ENCODE results near the gene RNF125.
"Not testable (repeated sequence)": the region's sequence is repeated elsewhere in the genome, so short reads cannot be mapped to it uniquely, and the experiment has no call there.

RNF125 gene

DNA sequence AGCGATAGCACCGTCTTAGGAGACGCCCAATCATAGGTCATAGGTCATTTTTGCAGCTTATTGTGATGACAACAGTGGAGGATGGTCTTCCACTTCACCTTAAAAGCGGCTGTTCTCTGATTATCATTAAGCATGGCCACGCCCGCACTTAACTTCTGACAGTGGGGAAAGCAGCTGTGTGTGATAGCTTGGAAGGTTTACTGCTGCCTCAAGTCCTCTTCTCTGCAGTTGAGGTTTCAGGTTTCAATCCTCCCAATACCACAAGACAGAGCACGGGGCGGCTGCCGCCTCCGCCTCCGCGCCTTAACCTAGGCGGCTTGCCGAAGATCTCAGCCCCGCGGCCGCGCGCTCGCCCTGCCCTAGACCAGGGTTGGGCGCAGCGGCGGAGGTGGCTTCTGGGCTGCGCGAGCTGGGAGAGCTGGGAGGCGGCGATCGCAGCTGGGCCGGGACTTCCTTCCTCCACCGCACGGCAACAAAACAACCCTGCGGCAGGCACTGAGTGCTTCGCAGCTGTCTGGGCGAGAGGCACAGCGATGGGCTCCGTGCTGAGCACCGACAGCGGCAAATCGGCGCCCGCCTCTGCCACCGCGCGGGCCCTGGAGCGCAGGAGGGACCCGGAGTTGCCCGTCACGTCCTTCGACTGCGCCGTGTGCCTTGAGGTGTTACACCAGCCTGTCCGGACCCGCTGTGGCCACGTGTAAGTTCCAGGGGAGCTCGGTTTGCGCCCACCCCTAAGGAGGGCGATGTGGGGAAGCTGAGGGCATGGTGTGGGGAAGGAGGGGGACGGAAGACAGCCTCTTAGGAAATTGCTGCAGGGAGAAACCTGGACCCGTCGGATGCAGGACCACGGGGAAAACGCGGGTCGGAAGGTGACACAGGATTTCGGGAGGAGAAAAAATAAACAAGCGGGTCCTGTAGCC is at the start of gene RNF125:
Gene RNF125 (plus strand): TSS at position 495 of the 920 bp plus-strand sequence. CDS start 39 bp downstream, at position 534.
- DNase-seq = peak; percentile 33 to 42

DNA sequence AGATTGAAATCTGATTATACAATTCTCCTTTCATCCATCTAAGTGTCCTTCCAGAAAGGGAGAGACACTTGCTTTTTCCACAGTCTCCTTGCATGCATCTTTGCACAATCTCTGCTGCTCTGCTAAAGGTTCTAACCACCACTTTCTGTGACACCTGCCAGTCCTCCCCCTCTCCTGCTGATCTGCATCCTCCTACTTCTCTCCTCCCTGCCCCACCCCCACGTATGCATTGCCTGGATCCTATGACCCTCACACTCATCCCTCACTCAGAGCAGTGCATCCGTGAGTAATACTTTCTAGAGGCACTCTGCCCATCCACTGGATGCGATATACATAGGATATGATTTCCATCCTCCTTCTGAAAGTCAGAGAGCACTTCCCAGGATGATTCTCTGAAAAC is 48.0 kb upstream of the RNF125 start:
- DNase-seq = no peak

DNA sequence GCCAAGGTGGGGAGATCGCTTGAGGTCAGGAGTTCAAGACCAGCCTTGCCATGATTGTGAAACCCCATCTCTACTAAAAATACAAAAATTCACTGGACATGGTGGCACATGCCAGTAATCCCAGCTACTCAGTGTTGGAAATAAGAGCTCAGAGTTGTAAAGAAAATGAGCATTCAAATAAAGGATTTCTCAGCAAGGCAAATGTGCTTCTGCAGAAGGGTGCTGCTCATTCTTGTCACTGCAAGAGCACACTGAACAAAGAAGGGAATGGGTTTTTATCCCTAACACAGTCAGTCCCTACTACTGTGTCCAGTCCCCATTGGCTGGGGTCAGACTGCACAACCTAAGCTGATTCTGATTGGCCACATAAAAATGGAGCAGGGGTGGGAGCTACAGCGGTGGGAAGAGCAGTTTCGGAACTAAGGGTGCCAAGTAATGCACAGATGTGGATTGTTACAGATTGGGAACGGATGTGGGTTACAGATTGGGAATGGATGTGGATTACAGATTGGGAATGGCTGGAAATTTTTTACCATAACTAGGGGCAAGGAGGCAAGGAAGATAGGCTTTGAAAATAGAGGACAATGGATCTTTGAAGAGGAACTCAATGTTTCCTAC is 44.6 kb upstream of the RNF125 start:
- DNase-seq = no peak

DNA sequence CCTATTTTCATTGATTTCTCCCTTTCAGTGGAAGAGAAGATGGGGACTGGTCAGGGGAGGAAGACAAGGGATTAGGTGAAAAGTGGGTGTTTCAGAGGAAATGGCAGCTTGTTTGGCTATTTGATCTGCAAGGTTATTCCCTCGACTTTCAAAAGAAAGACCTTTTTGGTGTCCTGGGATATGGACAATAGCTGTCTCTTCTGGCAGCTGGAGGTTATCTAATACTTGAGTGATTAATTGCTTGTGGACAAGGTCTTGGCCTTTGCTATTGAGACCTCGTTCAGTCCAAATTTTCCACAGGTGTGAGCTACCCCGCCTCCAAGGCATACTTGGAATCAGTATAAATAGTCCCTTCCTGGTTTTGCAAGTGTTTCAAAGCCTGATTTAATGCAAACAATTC is 42.4 kb upstream of the RNF125 start:
- DNase-seq = no peak

DNA sequence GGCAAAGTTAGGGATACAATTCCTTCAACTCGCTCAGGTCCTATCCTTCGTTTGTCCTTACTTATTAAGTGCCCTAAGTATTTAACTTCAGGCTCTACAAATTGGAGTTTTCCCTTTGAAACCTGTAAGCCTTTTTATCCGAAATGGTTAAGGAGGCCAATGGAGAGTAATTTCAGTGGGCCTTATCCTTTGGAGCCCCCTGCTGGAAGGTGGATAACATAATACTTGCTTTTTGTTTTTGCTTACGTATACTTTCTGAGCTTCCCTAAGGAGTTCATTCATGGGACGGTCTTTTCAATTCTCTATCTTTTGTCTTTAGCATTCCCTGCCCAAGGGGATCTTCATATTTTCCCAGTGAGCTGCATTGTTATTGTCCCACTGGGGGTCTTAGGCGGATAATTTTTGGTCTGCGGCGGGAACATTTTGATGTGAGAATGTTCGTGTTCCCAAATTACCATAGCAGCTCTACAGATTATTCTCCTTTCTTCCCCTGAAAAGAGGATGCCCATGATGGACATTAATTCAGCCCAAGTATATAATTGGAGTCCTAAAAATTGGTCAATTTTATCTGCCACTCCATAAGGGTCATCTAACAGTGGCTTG is 41.3 kb upstream of the RNF125 start:
- DNase-seq = peak; percentile 36 to 39

DNA sequence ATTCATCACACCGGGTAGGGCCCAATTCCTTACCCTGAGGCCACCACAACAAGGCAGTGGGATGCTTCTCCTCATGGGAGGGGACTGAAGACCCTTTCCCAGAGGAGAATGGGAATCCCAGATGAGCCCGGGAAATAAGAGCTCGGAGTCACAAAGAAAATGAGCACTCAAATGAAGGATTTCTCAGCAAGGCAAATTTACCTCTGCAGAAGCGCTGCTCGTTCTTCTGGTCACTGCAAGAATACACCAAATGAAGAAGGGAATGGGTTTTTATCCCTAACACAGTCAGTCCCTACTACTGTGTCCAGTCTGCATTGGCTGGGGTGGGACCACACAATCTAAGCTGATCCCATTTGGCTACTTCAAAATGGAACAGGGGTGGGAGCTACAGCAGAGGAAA is 40.0 kb upstream of the RNF125 start:
- no peak for DNase-seq

DNA sequence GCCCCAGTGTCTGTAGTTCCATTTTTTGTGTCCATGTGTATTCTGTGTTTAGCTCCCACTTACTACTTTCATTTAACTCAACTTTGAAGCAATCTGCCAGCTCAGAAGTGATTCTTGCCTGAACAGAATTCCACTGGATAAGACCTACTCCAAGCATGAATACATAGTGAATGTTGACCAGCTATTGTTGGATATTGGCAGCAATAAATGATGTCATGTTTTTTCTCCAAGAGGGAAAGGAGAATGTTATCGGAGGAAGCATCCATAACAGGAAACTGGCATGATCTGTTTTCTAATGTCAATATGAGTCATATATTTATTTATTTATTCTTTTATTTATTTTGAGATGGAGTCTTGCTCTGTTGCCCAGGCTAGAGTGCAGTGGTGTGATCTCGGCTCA is 38.9 kb upstream of the RNF125 start:
- DNase-seq = no peak

DNA sequence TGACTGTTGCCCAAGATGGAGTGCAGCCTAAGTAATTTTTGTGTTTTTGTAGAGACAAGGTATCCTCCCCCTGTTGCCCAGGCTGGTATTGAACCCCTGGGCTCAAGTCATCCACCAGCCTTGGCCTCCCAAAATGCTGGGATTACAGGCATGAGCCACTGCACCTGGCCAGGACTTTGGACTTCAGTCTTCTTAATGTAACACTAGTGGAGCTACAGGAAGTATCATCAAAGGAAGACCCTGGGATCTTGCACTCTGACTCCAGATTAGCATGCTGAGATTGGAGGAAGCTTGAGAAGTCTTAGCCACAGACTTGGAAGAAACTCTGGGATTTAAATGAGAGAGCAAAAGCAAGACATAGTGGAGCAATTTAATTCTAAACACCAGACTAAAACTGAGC is 37.8 kb upstream of the RNF125 start:
- DNase-seq = no peak

DNA sequence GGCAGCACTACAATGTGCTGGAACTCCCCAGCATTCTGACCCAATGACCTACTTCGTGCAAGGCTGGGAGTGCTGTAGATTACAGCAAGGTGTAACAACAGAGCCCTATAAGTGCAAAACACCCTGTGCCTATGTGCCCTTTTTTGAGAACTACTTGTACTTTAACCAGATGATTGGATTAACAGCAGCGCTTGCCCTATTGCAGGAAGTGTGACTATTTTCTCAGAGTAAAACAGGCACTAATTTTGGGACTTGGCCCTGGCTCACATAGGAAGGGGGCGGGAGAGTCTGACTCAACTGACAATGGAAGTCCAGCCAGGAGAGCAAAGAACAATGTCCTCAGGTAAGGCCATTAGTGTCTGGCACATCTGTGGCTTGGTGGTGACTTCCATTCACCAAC is 35.6 kb upstream of the RNF125 start:
- DNase-seq = no peak

DNA sequence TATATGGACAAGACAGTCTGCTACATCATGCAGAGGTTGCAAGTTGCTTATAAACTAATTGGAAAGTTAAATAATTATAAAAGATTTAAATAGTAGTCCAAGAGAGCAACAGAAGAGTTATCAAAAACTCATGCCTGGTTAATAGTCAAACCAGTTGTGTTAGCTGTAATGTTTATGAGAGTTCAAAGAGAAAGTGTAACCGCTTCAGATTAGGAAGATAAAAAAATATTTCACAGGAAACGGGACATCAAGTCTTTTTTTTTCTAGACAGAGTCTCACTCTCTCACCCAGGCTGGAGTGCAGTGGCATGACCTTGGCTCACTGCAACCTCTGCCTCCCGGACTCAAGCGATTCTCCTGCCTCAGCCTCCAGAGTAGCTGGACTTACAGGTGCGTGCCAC is 34.6 kb upstream of the RNF125 start:
- DNase-seq = no peak

DNA sequence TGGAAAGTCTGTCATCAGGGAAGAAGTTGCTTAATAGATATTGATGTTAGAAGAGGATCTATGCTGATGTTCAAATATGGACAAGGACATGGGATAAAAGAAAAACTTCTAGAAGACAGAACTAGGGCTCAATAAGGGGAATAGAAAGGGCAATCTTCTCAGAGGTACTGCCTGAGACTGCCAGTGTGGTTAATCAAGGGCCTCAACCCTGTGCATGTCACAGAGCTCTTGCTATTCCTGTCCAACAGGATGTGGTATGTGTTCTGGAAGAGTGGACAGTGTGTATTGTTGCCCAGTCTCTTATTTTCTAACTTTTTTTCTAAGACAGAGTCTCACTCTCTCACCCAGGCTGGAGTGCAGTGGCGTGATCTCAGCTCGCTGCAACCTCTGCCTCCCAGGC is 27.8 kb upstream of the RNF125 start:
- no peak for DNase-seq

DNA sequence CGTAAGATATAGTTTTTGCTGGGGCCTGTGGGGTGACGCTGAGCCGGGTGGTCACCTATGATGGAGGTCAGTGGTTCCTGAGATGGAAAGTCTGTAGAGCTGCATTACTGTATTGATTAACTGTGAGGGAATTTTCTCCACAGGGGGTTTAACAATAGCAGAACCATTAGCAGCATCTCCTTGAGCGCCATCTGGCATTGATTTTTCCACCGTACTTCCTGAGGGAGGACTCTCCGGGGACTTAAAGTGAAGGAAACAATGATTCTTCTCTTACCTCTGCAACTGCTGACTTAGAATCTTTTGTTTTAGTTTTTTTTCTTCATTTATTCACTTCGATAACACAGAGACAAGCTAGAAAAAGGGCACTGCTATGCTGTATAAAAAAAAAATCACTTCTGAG is 22.6 kb upstream of the RNF125 start:
- DNase-seq = no peak

DNA sequence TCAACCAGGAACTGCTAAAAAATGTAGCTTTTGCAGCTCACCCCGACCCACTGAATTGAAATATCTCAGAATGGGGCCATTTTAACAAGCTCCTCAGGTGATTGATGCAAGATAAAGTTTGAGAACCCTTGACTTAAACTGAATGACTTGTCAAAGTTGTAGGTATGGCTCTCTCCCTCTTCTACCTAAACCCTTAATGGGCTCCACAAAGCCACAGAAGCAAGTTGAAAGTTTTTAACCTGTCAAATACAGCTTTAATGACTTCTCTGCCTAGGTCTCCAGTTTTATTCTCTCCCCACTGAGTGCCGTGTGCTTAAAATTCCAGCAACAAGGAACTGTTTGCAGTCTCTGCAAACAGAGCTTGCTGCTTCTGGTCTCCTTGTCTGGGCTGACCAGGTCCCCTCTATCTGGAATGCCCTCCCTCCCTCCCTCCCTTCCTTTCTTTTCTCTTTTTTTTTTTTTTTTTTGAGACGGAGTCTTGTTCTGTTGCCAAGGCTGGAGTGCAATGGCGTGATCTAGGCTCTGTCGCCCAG is 19.7 kb upstream of the RNF125 start:
- DNase-seq = no peak

DNA sequence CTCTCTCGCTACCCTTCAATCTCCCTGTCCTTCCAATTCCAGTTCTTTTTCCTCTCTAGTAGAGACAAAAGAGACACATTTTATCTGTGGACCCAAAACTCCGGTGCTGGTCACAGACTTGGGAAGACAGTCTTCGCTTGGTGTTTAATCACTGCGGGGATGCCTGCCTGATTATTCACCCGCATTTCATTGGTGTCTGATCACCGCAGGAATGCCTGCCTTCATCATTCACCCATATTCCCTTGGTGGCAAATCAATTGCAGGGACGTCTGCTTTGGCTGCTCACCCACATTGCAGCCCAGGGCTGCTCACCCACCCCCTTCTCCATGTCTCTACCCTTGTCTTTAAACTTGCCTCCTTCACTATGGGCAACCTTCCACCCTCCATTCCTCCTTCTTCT is 17.5 kb upstream of the RNF125 start:
- DNase-seq = not testable (repeated sequence)

DNA sequence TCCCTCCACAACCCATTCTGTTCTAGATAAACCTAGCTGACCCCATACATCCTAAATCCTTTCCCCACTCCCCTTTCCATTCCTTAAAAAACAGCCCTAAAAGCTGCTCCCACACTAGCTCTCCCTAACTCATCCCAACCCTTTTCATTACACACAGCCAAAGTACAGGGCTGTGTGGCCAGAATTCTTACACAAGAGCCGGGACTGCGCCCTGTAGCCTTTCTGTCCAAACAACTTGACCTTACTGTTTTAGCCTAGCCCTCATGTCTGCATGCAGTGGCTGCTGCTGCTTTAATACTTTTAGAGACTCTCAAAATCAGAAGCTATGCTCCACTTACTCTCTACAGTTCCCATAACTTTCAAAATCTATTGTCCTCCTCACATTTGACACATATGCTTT is 14.8 kb upstream of the RNF125 start:
- DNase-seq = not testable (repeated sequence)

DNA sequence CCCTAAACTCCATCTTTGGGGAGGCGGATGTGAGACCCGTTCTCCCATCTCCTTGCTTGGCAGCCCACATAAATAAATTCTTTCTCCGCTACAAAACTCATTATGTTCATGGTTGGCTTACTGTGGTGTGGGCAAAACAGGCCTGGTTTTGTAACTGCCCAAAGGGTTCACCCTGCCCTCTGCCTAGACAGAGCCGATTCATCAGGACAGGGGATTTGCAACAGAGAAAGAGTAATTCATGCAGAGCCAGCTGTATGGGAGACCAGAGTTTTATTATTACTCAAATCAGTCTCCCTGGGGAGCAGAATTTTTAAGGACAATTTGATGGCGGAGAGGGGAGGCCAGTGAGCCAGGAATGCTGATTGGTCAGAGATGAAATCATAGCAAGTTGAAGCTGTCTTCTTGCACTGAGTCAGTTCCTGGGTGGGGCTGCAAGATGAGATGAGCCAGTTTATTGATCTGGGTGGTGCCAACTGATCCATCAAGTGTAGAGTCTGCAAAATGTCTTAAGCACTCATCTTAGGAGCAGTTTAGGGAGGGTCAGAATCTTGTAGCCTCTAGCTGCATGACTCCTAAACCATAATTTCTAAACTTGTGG is 8.4 kb upstream of the RNF125 start:
- no peak for DNase-seq

DNA sequence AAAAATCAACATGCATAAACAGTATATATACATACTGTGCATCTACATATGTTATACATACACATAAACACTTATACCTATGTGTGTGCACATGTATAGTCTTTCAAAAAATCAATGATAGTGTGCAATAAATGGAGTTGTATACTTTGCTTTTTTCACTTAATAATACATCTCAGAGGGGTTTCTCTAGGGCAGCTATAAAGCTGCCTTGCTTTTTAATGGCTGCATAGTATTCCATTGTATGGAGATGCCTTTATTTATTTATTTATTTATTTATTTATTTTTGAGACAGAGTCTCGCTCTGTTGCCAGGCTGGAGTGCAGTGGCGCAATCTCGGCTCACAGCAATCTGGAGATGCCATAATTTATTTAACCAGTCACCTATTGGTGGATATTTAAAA is 7.4 kb upstream of the RNF125 start:
- DNase-seq = no peak

DNA sequence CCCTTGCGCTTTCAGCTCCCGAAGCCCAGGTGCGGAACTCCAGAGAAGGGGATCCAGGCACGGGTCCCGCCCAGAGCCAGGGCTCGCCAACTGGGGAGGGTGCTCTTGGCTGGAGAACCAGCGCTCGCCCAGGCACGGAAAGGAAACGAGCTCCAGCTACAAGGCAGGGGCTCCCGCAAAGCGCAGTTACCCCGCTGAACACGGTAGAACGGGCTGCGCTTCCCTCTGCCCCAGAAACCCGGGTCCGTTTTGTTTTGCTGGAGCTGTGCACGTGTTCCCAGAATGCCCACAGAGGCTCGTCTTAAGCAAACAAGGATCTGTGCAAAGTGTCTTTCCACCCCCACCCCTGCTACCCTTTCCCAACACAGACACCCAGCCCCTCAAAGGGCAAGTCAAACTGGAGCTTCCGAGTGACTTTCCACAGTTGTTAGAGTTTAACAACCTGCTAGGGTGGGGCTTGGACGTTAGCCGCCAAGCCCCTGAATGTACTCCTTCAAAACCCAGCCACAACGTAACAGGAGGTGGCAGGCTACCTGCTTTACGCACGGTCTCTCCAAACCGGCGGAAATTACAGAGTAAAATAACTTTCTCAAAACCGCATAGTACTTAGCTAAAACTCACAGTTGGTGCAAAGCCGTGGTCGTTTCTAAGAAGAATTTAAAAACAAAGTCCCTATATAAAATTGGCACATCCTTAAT is 775 bp downstream of the RNF125 start:
- no peak for DNase-seq

DNA sequence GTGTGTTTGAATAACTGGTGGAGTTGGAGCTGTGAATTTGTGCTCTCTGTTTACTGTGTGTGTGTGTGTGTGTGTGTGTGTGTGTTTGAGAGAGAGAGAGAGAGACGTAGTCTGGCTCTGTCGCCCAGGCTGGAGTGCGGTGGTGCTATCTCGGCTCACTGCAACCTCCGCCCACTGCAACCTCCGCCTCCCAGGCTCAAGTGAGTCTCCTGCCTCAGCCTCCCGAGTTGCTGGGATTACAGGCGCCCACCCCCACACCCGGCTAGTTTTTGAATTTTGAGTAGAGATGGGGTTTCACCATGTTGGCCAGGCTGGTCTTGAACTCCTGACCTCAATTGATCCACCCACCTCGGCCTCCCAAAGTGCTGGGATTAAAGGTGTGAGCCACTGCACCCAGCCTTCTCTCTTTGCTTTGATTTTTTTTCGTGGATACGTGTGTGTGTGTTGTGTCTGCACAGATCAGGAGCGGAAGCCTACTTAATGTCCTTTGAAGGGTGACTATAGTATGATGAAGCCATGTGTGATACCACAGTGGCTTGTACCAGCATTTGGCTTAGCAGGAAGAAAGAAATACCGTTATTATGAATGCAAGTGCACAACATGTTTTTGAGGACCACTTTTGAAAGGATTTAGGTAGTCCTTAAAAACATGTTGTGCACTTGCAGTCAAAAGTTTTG is 1.5 kb downstream of the RNF125 start:
- DNase-seq = not testable (repeated sequence)

DNA sequence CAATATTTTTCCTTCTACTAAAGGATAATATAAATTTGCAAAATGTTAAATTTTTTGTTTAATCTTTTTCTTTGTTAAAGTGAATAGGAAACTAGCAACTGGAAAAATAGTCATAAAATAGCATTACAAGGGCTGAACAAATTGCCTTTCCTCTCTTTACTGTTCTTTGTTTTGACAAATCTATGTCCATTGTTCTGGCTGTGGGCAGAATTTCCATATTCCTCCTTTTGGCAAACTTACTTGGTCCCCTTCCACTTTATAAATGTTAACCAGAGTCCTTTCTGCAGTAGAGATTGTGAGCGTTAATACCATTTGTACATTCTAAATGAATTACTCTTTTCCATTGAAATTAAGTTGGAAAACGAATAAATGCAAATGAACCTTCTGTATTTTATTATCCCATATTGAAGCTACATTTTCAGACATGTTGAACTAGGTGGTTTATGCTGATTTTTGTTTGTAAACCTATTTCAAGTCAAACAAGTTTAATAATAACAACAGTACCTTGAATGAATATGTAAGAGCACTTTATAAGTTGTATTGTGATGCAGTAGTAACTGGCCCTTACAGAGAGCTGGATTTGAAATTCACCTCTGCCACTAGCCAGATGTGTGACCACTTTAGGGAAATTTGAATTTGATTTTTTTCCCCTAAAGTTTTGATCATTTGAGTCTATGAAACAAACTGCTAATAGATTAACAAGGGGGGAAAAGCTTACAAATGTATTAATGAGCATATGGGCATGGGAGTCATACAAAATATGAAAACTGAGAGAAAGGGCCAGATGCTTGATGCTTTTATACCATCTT is 3.3 kb downstream of the RNF125 start:
- no peak for DNase-seq

DNA sequence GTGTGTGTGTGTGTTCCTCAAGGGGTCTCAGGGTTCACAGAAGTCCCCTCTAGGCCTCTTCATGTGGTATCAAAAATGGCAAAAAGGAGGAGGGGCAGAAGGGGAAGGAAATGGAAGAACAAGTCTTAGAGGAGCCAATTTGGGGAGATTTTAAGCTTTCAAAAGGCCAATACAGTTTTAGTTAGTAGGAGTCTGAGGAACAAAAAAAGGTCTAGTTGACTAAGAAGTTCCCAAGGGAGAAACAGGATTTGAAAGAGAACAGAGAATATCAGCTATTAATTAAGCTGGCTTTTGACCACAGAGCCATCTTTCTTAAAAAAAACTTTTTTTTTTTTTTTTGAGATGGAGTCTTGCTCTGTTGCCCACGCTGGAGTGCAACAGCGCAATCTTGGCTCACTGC is 7.1 kb downstream of the RNF125 start:
- no peak for DNase-seq
